ENCODE measurements around the gene MACROD2.

GRCh38 chr20:15703171-15703911 is 1708.0 kb downstream of the MACROD2 start:
- TF ChIP-seq POLR2A (IDR thresholded peaks at IDR 0.05) (no peak), CTCF (IDR thresholded peaks at IDR 0.05) (no peak)
